K562 (cell line): ENCODE data around the gene AP1G2. TPM values are rescaled to one million over a fixed set of nuclear protein-coding genes. Genes with fewer than 3 reads are reported as not detected.

ENCODE experiments used
- ATAC-seq: fragments of 200-7000 bp; cut with Tn5 transposase; 3 replicates; pipeline ENCODE4 v1.9.1; 2020; ENCODE audit warnings: moderate library complexity
- BruUV-seq: library from RNA; stranded (reverse); fragments of 400-500 nt; replicated peaks from 2 replicates; lab custom pipeline; 2021; lab: Mats Ljungman, UMichigan
- CTCF ChIA-PET: fragments of 300-600 bp; formaldehyde crosslinking; extraction: SDS; loops from one replicate; lab custom pipeline; 2021; ENCODE audit warnings: low intra/inter-chr PET ratio; lab: Yijun Ruan, JAX
- POLR2A ChIA-PET: fragments of 300-600, 350-650 bp; sonication (Branson Sonifier 250); formaldehyde crosslinking; extraction: SDS; loops from one replicate; lab custom pipeline; 2021; ENCODE audit warnings: antibody characterized with exemption, inconsistent platforms; lab: Yijun Ruan, JAX
- DNase-seq, 4 experiments: peaks; one replicate each; pipeline versions ENCODE4 v3.0.0 to v3.0.0-alpha.2; 2011 to 2018; ENCODE audit warnings: low spot score in 3 of 4, mixed read lengths in 3 of 4; ENCODE audit errors: extremely low read depth in 1 of 4
- FAIRE-seq: peaks from 2 replicates; lab custom pipeline; 2011; peaks lifted over from hg19 to GRCh38; lab: Jason Lieb, UNC
- H2AFZ ChIP-seq: 2 replicates; pipeline ENCODE4 v1.6.0; 2011; ENCODE audit warnings: low read depth, low read length, control low read depth, inconsistent platforms
- H3K27ac ChIP-seq: fragments of 200-600 bp; 3 replicates; pipeline ENCODE4 v1.8.0; 2011; ENCODE audit warnings: low read depth, mild to moderate bottlenecking, control low read depth, inconsistent platforms, low read length, moderate library complexity, mixed read lengths; ENCODE audit errors: extremely low read depth
- H3K27me3 ChIP-seq, 2 experiments: fragments of 300-600 bp in 1 of 2; 2 replicates in 1 of 2; 3 replicates in 1 of 2; pipeline versions ENCODE4 v1.6.0 to v1.8.0; 2011; ENCODE audit warnings: inconsistent platforms in 2 of 2, low read length in 2 of 2, mild to moderate bottlenecking in 1 of 2, mixed read lengths in 1 of 2, moderate library complexity in 1 of 2; ENCODE audit not compliant: control insufficient read depth in 2 of 2, insufficient read depth in 2 of 2
- H3K36me3 ChIP-seq: fragments of 300-600 bp; 3 replicates; pipeline ENCODE4 v1.8.0; 2011; ENCODE audit warnings: mild to moderate bottlenecking, low read length, inconsistent platforms; ENCODE audit not compliant: control insufficient read depth, insufficient read depth
- H3K4me1 ChIP-seq, 2 experiments: fragments of 200-600 bp in 1 of 2; replicated peaks in 1 of 2; 2 replicates in 1 of 2; 3 replicates in 1 of 2; pipeline versions ENCODE4 v1.5.1 to v1.8.0; 2011; ENCODE audit warnings: inconsistent platforms in 2 of 2, low read length in 2 of 2, mild to moderate bottlenecking in 1 of 2, mixed read lengths in 1 of 2, moderate library complexity in 1 of 2; ENCODE audit not compliant: control insufficient read depth in 2 of 2, insufficient read depth in 2 of 2
- H3K4me2 ChIP-seq: 2 replicates; pipeline ENCODE4 v1.6.1; 2011; ENCODE audit warnings: low read length, control low read depth, inconsistent platforms, mixed read lengths; ENCODE audit not compliant: insufficient read depth
- H3K4me3 ChIP-seq: fragments of 200-600 bp; sonication (generic), shearing (Covaris generic); 2 replicates; pipeline ENCODE4 v1.5.1; 2016; ENCODE audit warnings: control low read depth, inconsistent platforms
- H3K79me2 ChIP-seq: fragments of 200-600 bp; 3 replicates; pipeline ENCODE4 v1.8.0; 2011; ENCODE audit warnings: low read length, inconsistent platforms; ENCODE audit not compliant: control insufficient read depth, insufficient read depth
- H3K9ac ChIP-seq, 2 experiments: 2 replicates each; pipeline versions ENCODE4 v1.6.0 to v1.6.1; 2011; ENCODE audit warnings: low read depth in 2 of 2, low read length in 2 of 2, control low read depth in 1 of 2, inconsistent platforms in 1 of 2, mild to moderate bottlenecking in 1 of 2, mixed read lengths in 1 of 2; ENCODE audit not compliant: insufficient read depth in 1 of 2
- H3K9me1 ChIP-seq: one replicate; pipeline ENCODE4 v1.6.0; 2011; ENCODE audit warnings: inconsistent platforms, mild to moderate bottlenecking, low read length, moderate library complexity; ENCODE audit not compliant: control insufficient read depth, insufficient read depth
- H3K9me3 ChIP-seq: replicated peaks from 2 replicates; pipeline ENCODE4 v1.5.1; 2011; ENCODE audit warnings: low read depth, low read length, inconsistent platforms; ENCODE audit not compliant: control insufficient read depth, insufficient read depth
- H4K20me1 ChIP-seq: replicated peaks from 2 replicates; pipeline ENCODE4 v1.6.1; 2011; ENCODE audit warnings: low read length, inconsistent platforms, mixed read lengths; ENCODE audit not compliant: control insufficient read depth, insufficient read depth
- CHCHD3 ChIP-seq: fragments of 250-450 bp; sonication (Bioruptor Pico); IDR thresholded peaks from 2 replicates; pipeline ENCODE4 v2.1.2; 2022; ENCODE audit warnings: mild to moderate bottlenecking
- ELF2 ChIP-seq: fragments of 250-450 bp; sonication (Bioruptor Pico); IDR thresholded peaks from 2 replicates; pipeline ENCODE4 v1.5.0; 2021; ENCODE audit warnings: mild to moderate bottlenecking
- JUND ChIP-seq, 2 experiments: IDR thresholded peaks; 2 replicates in 1 of 2; 3 replicates in 1 of 2; pipeline ENCODE4 v1.6.1; 2011; ENCODE audit warnings: borderline replicate concordance in 2 of 2, low read depth in 2 of 2, low read length in 2 of 2, improper control_type of control experiment in 1 of 2, missing biosample characterization in 1 of 2, missing genetic modification characterization in 1 of 2, missing genetic modification reagents in 1 of 2
- MAZ ChIP-seq, 2 experiments: fragments of 450-650 bp in 1 of 2; sonication (generic) in 1 of 2; formaldehyde crosslinking; IDR thresholded peaks in 1 of 2; conservative IDR thresholded peaks in 1 of 2; 2 replicates each; pipeline versions ENCODE4 v1.4.0 to v1.5.0; 2020; ENCODE audit warnings: mild to moderate bottlenecking in 1 of 2, missing genetic modification reagents in 1 of 2
- NR1H2 ChIP-seq: sonication (generic); formaldehyde crosslinking; IDR thresholded peaks from 2 replicates; pipeline ENCODE4 v1.4.0; 2020; ENCODE audit warnings: mild to moderate bottlenecking, missing genetic modification reagents
- RBM14 ChIP-seq: fragments of 200-400 bp; formaldehyde crosslinking; IDR thresholded peaks from 2 replicates; pipeline ENCODE4 v1.6.1; 2018; ENCODE audit warnings: low read depth, mild to moderate bottlenecking, low read length, moderate library complexity, borderline replicate concordance; ENCODE audit not compliant: insufficient read depth
- SREBF1 ChIP-seq: fragments of 150-350 bp; IDR thresholded peaks from 2 replicates; pipeline ENCODE4 v1.6.1; 2014; ENCODE audit warnings: antibody characterized with exemption, low read depth, low read length, borderline replicate concordance
- STAG1 ChIP-seq: sonication (generic); formaldehyde crosslinking; IDR thresholded peaks from 2 replicates; pipeline ENCODE4 v1.5.0; 2020; ENCODE audit warnings: missing genetic modification reagents, borderline replicate concordance
- ZNF347 ChIP-seq: fragments of 450-650 bp; formaldehyde crosslinking; IDR thresholded peaks from 2 replicates; pipeline ENCODE4 v1.4.0; 2020; ENCODE audit warnings: low read depth, mild to moderate bottlenecking, moderate library complexity
- WGBS: fragments of 100-300 bp; shearing (Covaris generic); methylation state at CpG from one replicate; pipeline ENCODE4 v1.1.6; 2016; ENCODE audit warnings: low coverage, mixed read lengths; ENCODE audit not compliant: insufficient coverage; ENCODE audit errors: missing lambda C conversion rate; 5-methylcytosine and 5-hydroxymethylcytosine counted together
- in situ Hi-C: fragments of 300-500 bp; cut with MboI; formaldehyde crosslinking; loops from 4 replicates; pipeline ENCODE4 v1.15.0; 2018; ENCODE audit warnings: inconsistent platforms, mixed read lengths
- intact Hi-C: fragments of 100-400 bp; cut with micrococcal nuclease; formaldehyde crosslinking; loops from 2 replicates; pipeline ENCODE4 v1.14.2; 2022
- polyA plus RNA-seq, 8 experiments: library from polyadenylated mRNA; depleted of rRNA in 4 of 8; stranded (reverse) in 5 of 8; unstranded in 3 of 8; fragments of >200 nt; fragmentation: Nextera tagmentation in 2 of 8; fragmentation: Illumina TruSeq in 1 of 8; extraction: Ambion mirVana in 2 of 8; extraction: Trizol in 1 of 8; gene quantifications; 2 replicates each; pipeline versions ENCODE4 v1.2.1 to v1.2.3, GENCODE V29; 2011 to 2014; ENCODE audit warnings: inconsistent platforms in 1 of 8, missing spikeins in 1 of 8
- total RNA-seq, 7 experiments: library from RNA; depleted of rRNA in 6 of 7; stranded (reverse); fragments of >200 nt in 6 of 7; fragmentation: Illumina TruSeq in 2 of 7; extraction: Trizol in 2 of 7; gene quantifications; 2 replicates each; pipeline versions ENCODE4 v1.2.1 to v1.2.3, GENCODE V29; 2011 to 2021; ENCODE audit warnings: low replicate concordance in 1 of 7
- TF ChIP-seq, protein P1 (sequence below): fragments of 250-450 bp; sonication (Bioruptor Pico); IDR thresholded peaks from 2 replicates; pipeline ENCODE4 v1.8.0; 2021; ENCODE audit warnings: borderline replicate concordance, mild to moderate bottlenecking, moderate library complexity; ENCODE audit not compliant: poor library complexity, severe bottlenecking
- TF ChIP-seq, protein P2 (sequence below): IDR thresholded peaks from 2 replicates; pipeline ENCODE4 v1.6.1; 2014; ENCODE audit warnings: antibody characterized with exemption
- TF ChIP-seq, protein P3 (sequence below): fragments of 250-450 bp; sonication (Bioruptor Pico); IDR thresholded peaks from 2 replicates; pipeline ENCODE4 v1.8.0; 2022; ENCODE audit warnings: inconsistent platforms
- TF ChIP-seq, protein P4 (sequence below): fragments of 450-650 bp; IDR thresholded peaks from 2 replicates; pipeline ENCODE4 v1.6.1; 2014; ENCODE audit warnings: low read depth, mild to moderate bottlenecking, moderate library complexity, borderline replicate concordance

Gene AP1G2
- total and polyA plus RNA-seq, 9 of the 15 experiments (the other 6 are each of a cell fraction or from before 2014, with no cell fraction given) = 19.1 to 83.5 (median 33.3) TPM

DNA sequence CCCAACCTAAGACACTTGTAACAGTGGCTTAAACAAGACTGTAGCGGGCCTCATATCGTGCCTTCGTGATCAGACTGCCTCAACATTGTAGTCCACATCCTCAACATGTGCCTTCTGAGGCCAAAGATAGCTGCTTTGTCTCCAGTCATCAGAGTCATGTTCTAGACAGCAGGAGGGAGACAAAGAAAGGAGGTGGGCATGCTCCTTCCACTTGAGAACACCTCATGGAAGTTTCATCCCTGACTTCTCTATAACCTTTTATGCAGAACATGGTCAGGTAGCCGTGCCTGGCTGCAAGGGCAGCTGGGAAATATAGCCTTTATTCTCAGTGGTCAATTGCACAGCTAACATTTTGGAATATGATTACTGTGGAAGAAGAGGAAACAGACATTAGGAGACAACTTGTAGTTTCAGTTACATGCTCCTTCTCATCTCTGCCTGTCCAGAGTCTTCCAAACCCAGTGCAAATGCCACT, 43.3 kb upstream of the AP1G2 start:
- H3K27me3 ChIP-seq = peaks cover 0 to 14% of the 10 kb centered on the region in 2 experiments; a peak in 2 of 5 replicates
- no peak for ATAC-seq
- no peak overlapping the region for H3K4me2 ChIP-seq
- H2AFZ ChIP-seq = no peak overlapping the region
- TF ChIP-seq RBM14 (no peak), ZNF347 (no peak), NR1H2 (CRISPR knock-in tag) (no peak), JUND (IDR thresholded peaks at IDR 0.05; ENCODE audit: borderline replicate concordance, low read depth, low read length) (no peak), JUND (tag; IDR thresholded peaks at IDR 0.05; ENCODE audit: borderline replicate concordance, low read depth, low read length) (no peak), ELF2 (no peak), SREBF1 (no peak), CHCHD3 (CRISPR knock-in tag) (no peak), STAG1 (CRISPR knock-in tag) (no peak), MAZ (CRISPR knock-in tag; conservative IDR thresholded peaks at IDR 0.05 in 1 of 2, IDR thresholded peaks at IDR 0.05 in 1 of 2) (no peak)
- TF ChIP-seq, protein P1, sequence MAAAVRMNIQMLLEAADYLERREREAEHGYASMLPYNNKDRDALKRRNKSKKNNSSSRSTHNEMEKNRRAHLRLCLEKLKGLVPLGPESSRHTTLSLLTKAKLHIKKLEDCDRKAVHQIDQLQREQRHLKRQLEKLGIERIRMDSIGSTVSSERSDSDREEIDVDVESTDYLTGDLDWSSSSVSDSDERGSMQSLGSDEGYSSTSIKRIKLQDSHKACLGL (CRISPR knock-in tag) = no peak
- TF ChIP-seq, protein P2, sequence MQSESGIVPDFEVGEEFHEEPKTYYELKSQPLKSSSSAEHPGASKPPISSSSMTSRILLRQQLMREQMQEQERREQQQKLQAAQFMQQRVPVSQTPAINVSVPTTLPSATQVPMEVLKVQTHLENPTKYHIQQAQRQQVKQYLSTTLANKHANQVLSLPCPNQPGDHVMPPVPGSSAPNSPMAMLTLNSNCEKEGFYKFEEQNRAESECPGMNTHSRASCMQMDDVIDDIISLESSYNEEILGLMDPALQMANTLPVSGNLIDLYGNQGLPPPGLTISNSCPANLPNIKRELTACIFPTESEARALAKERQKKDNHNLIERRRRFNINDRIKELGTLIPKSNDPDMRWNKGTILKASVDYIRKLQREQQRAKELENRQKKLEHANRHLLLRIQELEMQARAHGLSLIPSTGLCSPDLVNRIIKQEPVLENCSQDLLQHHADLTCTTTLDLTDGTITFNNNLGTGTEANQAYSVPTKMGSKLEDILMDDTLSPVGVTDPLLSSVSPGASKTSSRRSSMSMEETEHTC = no peak
- TF ChIP-seq, protein P3, sequence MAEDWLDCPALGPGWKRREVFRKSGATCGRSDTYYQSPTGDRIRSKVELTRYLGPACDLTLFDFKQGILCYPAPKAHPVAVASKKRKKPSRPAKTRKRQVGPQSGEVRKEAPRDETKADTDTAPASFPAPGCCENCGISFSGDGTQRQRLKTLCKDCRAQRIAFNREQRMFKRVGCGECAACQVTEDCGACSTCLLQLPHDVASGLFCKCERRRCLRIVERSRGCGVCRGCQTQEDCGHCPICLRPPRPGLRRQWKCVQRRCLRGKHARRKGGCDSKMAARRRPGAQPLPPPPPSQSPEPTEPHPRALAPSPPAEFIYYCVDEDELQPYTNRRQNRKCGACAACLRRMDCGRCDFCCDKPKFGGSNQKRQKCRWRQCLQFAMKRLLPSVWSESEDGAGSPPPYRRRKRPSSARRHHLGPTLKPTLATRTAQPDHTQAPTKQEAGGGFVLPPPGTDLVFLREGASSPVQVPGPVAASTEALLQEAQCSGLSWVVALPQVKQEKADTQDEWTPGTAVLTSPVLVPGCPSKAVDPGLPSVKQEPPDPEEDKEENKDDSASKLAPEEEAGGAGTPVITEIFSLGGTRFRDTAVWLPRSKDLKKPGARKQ (CRISPR knock-in tag) = no peak
- TF ChIP-seq, protein P4, sequence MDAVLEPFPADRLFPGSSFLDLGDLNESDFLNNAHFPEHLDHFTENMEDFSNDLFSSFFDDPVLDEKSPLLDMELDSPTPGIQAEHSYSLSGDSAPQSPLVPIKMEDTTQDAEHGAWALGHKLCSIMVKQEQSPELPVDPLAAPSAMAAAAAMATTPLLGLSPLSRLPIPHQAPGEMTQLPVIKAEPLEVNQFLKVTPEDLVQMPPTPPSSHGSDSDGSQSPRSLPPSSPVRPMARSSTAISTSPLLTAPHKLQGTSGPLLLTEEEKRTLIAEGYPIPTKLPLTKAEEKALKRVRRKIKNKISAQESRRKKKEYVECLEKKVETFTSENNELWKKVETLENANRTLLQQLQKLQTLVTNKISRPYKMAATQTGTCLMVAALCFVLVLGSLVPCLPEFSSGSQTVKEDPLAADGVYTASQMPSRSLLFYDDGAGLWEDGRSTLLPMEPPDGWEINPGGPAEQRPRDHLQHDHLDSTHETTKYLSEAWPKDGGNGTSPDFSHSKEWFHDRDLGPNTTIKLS = no peak
- TF ChIP-seq, all 486 proteins: peak for 0
- intact Hi-C loops = no loop called here
- no peaks in the 10 kb centered on the region for H3K9me3 ChIP-seq
- no TSS peak for BruUV-seq
- FAIRE-seq (no peak), DNase-seq (no peak)
- H3K4me1 ChIP-seq = no peaks in the 10 kb centered on the region
- no peaks in the 10 kb centered on the region for H4K20me1 ChIP-seq
- CTCF ChIA-PET = interaction anchor here (1.1 kb wide), 1 partner anchor 21 kb away, joined by 5 read pairs; no protein-coding TSS in a partner anchor
- no peak overlapping the region for H3K4me3 ChIP-seq
- POLR2A ChIA-PET = interaction anchor here (0.8 kb wide), 1 partner anchor 11 kb away, joined by 4 read pairs; no protein-coding TSS in a partner anchor
- H3K9me1 ChIP-seq = no peaks in the 10 kb centered on the region
- H3K79me2 ChIP-seq = no peaks in the 10 kb centered on the region
- H3K27ac ChIP-seq = no peak overlapping the region
- H3K36me3 ChIP-seq = no peaks in the 10 kb centered on the region
- H3K9ac ChIP-seq = no peak overlapping the region
- in situ Hi-C loops = no loop called here
- 2% methylated on average over 4 of the region's 4 CpGs for WGBS
